ENCODE measurements around the gene HNF1B.
A peak's percentile ranks its signal among the peaks of the same experiment; 100 is the strongest.

Gene HNF1B

GRCh38 chr17:37732316-37732715 is 12.5 kb downstream of the HNF1B start:
- no peak for DNase-seq

DNA sequence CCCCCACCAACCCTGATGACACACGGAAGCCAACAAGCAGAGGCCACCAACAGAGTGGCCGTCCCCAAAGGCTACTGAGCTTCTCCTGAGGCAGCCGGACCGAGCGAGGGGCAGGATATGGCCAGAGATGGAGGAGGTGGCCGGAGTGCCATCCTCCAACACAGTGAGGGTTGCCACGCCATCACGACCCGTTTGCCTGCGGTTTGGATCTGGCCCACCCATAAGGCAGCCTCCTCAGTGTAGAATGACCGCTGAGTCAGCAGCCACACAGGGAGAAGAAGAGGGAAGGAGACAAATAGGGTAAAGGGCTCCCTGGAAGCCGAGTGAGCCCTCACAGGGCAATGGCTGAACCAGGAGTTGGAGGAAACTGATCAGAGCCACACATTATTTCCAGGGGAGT is 13.8 kb downstream of the HNF1B start:
- no peak for DNase-seq

DNA sequence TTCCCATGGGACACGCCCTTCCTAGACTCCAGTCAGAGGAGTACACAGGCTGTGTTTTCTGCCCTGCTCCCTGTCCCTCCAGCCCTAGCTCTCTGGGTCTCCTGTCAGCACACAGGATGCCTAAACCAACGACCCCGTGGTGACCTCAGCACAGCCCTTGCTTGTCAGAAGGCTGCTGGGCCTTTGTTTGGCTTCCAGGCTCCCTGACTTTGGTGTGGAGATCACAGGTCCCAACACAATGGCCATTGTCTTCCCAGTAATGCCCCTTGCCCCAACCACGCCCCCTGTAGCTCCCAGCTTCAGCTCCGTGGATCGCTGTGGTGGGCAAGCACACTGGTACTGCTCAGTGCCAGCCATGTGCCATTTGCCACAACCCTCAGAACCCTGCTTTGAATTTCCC is 15.0 kb downstream of the HNF1B start:
- no peak for DNase-seq

DNA sequence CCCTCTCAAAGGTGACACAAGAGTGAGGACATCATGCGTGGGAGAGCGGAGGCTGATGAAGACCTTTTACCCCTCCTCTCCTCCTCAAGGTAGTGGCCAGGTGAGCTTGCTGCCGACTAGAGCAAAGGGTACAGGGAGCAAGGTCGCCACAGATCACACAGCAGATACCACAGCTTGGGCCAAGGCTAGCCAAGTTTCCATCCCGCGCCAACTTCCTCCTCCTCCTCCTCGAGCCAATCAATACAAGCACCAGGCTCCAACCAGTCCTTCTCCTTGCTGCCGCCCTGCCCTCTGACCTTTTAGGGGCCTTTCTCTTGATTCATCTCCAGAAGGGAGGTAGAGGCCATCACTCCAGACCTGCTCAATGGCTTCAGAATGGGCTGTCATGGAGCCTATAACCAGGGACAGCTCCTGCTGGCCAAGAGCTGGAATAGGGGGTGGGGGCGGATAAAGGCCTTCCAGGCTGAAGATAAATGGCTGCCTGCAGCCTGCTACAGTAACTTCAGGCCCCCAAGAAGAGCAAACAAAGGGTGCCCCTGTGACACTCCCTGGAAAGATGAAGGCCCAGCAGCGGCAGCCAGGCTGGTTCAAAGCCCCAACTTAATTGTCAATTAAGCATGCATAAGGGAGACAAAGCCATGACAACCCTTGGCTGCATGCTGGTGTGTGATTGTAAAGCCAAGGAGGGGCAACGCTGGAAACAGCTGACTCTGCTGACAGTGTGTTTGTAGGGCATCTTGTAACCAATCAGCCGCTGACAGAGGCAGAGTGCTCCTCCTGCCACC is 17.8 kb downstream of the HNF1B start:
- DNase-seq = no peak

DNA sequence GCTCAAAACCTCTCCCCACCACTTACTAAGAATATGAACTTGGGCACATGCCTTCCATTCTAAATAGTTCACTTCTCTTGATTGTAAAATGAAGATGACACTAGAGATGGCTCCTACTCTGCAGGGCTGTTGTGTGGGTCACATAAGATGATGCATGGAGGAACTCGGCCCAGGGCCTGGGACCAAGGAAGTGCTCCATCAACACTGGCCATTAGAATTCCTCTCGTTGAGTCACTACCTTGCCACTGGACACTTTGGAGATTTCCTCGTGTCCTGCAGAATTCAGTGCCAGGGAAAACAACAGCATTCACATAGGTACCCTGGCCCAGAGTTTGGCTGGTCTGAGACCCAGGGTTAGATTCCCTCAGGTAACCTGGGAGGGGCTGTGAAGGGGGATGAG is 18.6 kb downstream of the HNF1B start:
- DNase-seq = no peak

- no peak for DNase-seq
Observed at GRCh38 chr17:37725601-37726146, 19.2 kb downstream of the HNF1B start.

- DNase-seq = no peak
Observed at GRCh38 chr17:37725021-37725595, 19.8 kb downstream of the HNF1B start.

DNA sequence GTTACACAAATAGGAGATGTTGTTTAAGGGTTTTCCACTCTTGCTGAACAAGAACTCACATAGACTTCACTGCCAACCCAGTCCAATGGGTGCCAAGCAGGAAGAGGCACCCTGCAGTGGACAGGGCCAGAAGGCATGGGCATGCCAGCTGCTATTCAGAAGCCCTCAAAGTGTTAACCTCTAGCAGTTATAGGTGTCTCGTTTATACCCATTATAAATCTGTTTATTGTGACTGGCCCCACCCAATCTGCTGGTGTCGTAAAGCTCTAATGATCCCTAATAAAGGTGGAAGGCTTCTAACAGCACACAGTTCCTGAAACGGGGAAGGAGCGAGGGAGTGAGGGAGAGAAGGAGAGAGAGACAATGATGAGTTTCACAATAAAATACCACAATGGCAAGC is 23.9 kb downstream of the HNF1B start:
- no peak for DNase-seq

GRCh38 chr17:37719866-37720265 is 25.0 kb downstream of the HNF1B start:
- no peak for DNase-seq

DNA sequence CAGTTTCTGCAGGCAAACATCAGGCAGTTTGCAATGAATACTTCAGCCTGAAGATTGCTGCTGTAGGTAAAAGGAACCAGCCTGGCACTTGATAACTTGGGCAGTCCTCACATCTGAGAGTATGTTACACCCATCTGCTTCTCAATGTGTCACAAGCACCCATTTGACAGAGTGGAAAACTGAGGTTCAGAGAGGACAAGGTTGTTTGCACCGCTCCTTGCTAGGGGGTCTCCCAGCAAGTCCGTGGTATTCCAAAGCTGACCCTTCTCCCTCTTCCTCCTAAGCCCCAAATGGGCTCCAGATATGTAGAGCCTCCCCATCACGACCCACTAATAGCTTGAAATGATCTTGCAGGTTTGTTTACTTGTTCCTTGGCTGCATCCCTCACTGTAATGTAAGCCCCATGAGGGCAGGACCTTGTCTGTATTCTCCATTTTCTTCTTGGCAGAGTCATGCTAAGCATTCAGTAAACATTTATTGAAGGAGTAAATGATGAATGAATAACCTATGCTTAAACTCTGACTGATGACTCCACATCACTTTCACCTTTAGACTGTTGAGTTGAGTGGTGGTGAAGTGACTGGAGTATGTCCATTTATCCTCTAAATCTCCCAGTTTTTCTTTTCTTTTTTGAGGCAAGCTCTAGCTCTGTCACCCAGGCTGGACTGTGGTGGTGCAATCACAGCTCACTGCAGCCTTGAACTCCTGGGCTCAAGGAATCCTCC is 26.4 kb downstream of the HNF1B start:
- no peak for DNase-seq

- no peak for DNase-seq
Observed at GRCh38 chr17:37717627-37718323, 27.1 kb downstream of the HNF1B start.

GRCh38 chr17:37714897-37715296 is 30.0 kb downstream of the HNF1B start:
- no peak for DNase-seq

GRCh38 chr17:37713624-37714023 is 31.2 kb downstream of the HNF1B start:
- DNase-seq = no peak

- DNase-seq = no peak
Observed at GRCh38 chr17:37713028-37713431, 31.8 kb downstream of the HNF1B start.

- no peak for DNase-seq
Observed at GRCh38 chr17:37711113-37711512, 33.7 kb downstream of the HNF1B start.

DNA sequence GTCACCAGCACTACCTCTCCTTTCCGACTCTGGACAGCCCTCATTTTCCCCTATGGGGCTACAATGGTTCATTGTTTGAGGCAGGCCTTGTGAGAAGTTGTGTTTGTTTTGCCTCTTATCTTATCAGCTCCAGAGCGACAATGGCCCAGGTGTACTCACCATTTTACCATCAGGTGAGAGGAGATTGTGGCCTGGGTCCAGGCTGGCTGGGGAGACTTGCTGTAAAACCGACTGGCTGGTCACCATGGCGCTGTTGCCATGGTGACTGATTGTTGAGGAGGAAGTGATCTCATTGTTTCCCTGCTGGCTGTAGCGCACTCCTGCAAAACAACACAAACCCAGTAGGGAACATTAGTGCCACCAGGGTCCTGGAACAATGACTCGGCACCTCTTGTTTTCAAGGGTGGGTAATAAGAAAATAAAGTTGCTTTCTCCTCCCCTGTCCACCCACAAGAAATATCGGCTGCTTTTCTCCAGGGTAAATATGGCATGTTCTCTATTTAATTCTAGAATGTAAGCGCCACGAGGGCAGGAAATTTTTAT is 34.4 kb downstream of the HNF1B start:
- DNase-seq = peak; percentile 0

DNA sequence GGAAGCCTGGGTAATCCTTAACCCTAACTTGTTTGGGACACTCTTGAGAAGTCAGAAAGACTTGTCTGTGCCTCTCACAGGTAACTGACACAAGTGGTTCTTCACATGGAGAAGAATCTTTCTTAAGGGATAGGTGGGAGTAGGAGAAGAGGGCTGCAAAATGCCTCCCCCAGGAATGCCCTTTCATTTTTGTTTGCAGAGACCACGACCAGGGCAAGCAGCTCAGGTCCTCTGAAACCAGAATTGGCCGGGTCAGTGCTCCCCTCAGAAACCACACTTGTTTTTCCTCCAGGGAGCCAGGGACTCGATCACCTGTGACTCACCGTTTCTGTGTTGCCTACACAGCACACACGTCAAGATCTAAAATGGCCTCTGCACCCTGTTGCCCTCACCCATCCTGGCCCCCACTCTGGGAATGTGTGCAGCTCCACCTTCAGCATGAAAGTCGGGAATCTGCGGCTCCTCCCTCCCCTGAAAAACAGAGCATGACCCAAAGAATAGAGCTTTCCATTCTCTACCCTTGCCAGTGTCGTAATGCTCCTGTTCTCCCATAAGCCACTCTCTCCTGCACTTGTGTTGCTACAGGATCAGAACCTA is 36.1 kb downstream of the HNF1B start:
- no peak for DNase-seq

- DNase-seq = no peak
Observed at GRCh38 chr17:37708008-37708615, 36.7 kb downstream of the HNF1B start.

DNA sequence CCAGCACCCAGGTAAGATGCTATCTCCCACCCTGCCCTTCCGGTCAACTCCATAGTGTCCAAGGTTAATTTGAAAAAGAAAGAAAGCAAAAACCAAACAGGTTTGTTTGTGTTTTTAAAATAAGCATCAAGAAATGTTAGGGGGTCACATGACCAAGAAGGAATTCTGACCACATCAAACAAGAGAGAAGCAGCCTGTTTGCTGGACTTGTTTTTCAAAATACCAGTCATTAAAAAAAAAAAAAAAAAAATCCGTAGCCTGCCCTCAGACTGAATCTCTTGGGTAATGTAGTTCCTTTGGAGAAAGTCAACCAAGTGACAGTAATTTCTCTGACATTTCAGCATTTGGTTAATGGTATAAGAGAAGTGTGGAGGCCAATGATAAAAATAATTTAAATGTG is 38.4 kb downstream of the HNF1B start:
- no peak for DNase-seq

DNA sequence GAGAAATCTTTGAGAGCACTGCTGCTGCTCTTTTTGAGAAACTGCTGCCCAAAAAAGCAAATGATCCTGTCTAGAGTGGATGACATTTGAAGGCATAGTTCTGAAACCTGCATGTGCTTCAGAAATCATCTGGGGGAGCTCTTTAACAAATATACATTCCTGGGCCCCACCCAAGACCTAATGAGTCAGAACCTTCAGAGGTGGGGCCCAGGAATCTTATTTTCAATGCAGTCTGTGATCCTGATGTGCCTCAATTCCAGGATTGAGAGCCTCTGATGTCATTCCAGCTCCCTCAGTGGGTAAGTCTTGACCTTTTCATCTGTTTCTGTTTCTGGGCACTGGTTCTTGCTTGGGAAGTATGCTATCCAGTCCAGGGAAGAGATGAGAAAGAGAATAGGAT is 42.3 kb downstream of the HNF1B start:
- DNase-seq = no peak

- peak; percentile 28 for DNase-seq
Observed at GRCh38 chr17:37701496-37701898, 43.4 kb downstream of the HNF1B start.

GRCh38 chr17:37700881-37701280 is 44.0 kb downstream of the HNF1B start:
- DNase-seq = no peak

Data from CD4-positive, alpha-beta T cell treated with Interleukin-10 for 1 hour (primary cell).